Activated T-cell treated with anti-CD3 and anti-CD28 coated beads, Interleukin-2, amount 50 U/mL, for 24 hours (primary cell): ENCODE data around the gene ALK.

Experiments
- DNase-seq: peaks from one replicate; pipeline ENCODE4 v3.0.0-alpha.2; 2020
- H3K27ac Mint-ChIP-seq: 2 replicates; pipeline ENCODE4 v1.8.0; 2020; ENCODE audit warnings: mild to moderate bottlenecking, mixed read lengths
- H3K27me3 Mint-ChIP-seq: 2 replicates; pipeline ENCODE4 v1.8.0; 2020; ENCODE audit warnings: mixed read lengths
- H3K36me3 Mint-ChIP-seq: 2 replicates; pipeline ENCODE4 v1.8.0; 2020; ENCODE audit warnings: low read depth, mixed read lengths
- H3K4me1 Mint-ChIP-seq: 2 replicates; pipeline ENCODE4 v1.8.0; 2020; ENCODE audit warnings: low read depth, mixed read lengths
- H3K4me3 Mint-ChIP-seq: 2 replicates; pipeline ENCODE4 v1.8.0; 2020; ENCODE audit warnings: mild to moderate bottlenecking, moderate library complexity, mixed read lengths
- H3K9me3 Mint-ChIP-seq: 2 replicates; pipeline ENCODE4 v1.8.0; 2020; ENCODE audit warnings: mixed read lengths

ALK gene

DNA sequence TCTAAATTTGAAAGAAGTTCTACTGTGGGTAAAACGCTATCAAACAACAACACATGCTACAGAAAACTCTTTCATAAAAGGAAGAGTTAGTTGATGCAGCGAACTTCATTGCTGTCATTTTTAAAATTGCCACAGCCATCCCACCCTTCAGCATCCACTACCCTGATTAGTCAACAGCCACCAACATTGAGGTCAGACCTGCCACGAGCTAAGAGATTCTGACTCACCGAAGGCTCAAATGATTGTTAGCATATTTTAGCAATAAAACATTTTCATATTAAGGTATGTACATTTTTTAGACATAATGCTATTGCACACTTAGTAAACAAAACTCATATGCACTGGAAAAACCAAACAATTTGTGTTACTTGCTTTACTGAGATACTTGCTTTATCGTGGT is 459.1 kb downstream of the ALK start:
- no peaks in the 10 kb centered on the region for H3K9me3 Mint-ChIP-seq
- peaks cover 42% of the 10 kb centered on the region for H3K27me3 Mint-ChIP-seq
- no peak for DNase-seq
- H3K4me1 Mint-ChIP-seq: no peaks in the 10 kb centered on the region
- no peak overlapping the region for H3K27ac Mint-ChIP-seq
- no peak overlapping the region for H3K4me3 Mint-ChIP-seq
- no peaks in the 10 kb centered on the region for H3K36me3 Mint-ChIP-seq

DNA sequence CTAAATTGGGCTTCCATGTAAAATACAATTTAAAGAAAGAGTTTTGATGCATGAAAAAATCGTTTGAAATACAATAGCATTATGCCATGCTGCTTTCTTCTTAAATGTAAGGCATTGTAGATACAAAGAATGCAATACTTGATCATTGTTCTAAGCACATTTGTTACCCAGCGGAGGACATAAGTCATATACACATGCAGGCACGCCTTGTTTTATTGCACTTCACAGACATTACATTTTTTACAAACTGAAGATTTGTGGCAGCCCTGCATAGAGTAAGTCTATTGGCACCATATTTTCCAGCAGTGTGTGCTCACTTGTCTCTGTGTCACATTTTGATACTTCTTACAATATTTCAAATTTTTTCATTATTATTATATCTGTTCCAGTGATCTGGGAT is 461.2 kb downstream of the ALK start:
- H3K4me1 Mint-ChIP-seq: no peaks in the 10 kb centered on the region
- H3K4me3 Mint-ChIP-seq: no peak overlapping the region
- H3K27me3 Mint-ChIP-seq: peaks cover 47% of the 10 kb centered on the region
- H3K27ac Mint-ChIP-seq: no peak overlapping the region
- DNase-seq: no peak
- H3K36me3 Mint-ChIP-seq: no peaks in the 10 kb centered on the region
- no peaks in the 10 kb centered on the region for H3K9me3 Mint-ChIP-seq

DNA sequence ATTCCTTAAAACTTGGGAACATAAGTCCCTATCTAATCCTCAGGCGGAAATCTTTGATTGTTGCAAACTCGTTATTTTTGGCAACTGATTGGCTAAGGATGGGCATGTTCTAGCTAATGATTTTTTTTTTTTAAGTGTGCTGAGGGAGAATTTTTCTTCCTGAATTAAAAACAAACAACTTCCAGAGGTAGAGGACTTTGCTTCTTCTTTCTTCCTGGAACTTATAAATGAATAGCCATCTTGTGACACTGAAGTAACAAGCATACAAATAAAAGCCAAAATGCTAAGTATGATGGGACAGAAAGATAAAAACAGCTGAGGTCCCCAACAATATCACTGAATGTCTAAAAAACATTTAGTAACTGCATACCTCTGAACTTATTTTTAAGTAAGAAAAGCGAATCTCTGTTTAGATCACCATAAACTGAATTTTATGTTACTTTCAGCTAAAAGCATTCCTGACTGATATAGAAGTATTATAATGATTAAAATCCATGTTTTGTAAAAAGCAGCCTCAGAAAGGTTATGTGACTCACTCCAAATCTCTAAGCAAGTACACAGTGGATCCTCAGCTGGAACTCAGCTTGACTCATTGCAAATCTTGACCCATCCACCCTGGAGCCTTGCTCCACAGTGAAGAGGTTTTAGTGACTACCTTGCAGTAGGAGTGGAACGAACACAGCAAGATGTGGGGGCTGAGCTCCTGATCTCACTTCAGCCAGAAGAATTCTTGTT is 461.8 kb downstream of the ALK start:
- no peaks in the 10 kb centered on the region for H3K9me3 Mint-ChIP-seq
- no peaks in the 10 kb centered on the region for H3K36me3 Mint-ChIP-seq
- no peak for DNase-seq
- no peaks in the 10 kb centered on the region for H3K4me1 Mint-ChIP-seq
- peaks cover 47% of the 10 kb centered on the region for H3K27me3 Mint-ChIP-seq
- H3K27ac Mint-ChIP-seq: no peak overlapping the region
- H3K4me3 Mint-ChIP-seq: no peak overlapping the region

DNA sequence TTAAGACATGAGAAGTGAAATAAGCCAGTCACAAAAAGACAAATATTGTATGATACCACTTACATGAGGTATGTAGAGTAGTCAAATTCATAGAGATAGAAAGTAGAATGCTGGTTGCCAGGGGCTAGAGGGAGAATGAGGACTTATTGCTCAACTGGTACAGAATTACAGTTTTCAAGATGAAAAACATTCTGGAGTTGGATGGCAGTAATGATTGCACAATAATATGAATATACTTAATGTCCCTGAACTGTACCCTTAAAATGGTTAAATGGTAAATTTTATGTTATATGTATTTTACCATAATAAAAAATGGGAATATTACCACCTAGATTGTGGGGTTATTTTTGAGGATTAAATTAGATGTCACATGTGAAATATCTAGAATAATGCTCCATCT is 465.0 kb downstream of the ALK start:
- Mint-ChIP-seq H3K36me3 (no peaks in the 10 kb centered on the region), H3K27me3 (peaks cover 26% of the 10 kb centered on the region), H3K9me3 (no peaks in the 10 kb centered on the region), H3K4me1 (no peaks in the 10 kb centered on the region), H3K4me3 (no peak overlapping the region), H3K27ac (no peak overlapping the region)
- DNase-seq: no peak

DNA sequence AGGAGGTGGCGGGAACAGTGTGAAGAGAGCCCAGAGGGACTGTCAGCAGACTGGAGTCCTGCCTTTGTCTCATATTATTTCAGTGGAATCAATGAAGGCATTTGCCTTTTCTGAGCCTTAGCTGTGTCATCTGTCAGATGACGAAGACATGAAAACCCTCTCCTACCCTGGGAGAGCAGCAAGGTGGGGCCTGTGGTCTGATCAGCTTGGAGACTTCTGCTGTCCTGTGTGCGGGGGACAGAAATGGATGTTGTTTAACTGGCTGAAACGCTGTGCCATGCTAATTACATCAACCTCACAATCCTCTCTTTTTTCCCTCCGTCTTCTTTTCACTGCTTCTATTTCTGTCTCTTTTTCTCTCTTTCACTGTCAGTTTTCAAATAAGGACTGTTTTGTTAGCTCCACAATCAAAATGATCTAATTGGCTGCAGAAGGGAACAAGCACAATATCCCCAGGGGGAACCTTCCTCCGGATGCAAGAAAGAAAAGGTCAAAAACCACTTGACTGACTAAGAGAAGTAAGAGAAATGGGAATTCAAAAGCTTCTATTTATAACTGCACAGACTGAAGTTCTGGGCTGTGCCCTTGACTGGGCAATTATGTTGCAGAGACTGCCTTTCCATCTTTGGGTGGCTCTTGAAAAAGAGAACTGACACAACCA is 466.1 kb downstream of the ALK start:
- Mint-ChIP-seq H3K27me3 (peaks cover 19% of the 10 kb centered on the region), H3K4me1 (no peaks in the 10 kb centered on the region), H3K4me3 (no peak overlapping the region), H3K36me3 (no peaks in the 10 kb centered on the region), H3K27ac (no peak overlapping the region), H3K9me3 (no peaks in the 10 kb centered on the region)
- no peak for DNase-seq

DNA sequence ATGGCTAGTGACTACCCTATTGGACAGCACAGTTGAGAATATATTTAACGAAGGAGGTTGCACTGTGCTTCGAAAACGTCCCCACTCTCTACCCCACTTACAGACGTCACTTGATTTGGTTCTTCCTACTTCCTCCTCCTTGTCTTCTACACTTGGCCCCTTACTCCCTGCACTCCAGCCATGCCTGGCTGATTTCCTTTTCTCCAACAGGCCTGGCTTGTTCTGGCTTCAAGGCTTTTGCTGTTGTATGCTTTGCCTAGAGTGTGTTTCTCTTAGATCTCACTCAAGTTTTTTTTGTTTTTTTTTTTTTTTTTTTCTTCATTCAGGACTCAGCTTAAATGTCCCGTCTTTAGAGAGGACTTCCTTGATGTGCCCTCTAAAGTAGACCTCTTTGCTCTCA is 469.4 kb downstream of the ALK start:
- Mint-ChIP-seq H3K27me3 (peaks cover 18% of the 10 kb centered on the region), H3K9me3 (no peaks in the 10 kb centered on the region), H3K4me3 (no peak overlapping the region), H3K27ac (no peak overlapping the region), H3K36me3 (no peaks in the 10 kb centered on the region), H3K4me1 (no peaks in the 10 kb centered on the region)
- DNase-seq: no peak

DNA sequence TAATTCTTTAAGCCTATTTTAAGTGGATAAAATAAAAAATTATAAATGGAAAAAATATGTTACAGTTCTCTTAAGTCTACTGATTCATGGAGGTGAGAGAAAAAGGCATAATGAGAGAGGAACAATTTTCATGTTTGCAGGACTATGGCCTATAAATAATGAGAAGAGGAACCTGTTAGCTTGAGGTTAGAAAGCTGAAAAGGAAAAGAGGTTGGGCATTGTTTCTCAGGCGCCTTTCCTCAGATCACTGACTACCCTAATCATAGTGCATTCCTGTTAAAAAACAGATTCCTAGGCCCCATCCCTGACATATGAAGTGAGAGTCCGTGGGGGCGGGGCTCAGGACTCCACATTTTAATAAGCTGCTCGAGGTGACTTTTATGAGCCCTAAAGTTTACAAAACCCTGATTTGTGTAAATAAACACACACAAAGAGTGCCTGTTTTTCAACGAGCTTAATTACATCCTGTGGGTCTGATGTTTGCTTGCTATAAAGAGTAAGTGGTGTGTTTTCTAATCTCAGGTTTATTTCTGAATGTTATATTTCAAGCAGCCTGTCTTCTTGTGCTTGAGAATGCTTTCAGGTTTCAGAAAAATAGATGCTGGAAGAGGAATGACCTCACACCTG is 470.7 kb downstream of the ALK start:
- Mint-ChIP-seq H3K4me1 (no peaks in the 10 kb centered on the region), H3K9me3 (no peaks in the 10 kb centered on the region)

DNA sequence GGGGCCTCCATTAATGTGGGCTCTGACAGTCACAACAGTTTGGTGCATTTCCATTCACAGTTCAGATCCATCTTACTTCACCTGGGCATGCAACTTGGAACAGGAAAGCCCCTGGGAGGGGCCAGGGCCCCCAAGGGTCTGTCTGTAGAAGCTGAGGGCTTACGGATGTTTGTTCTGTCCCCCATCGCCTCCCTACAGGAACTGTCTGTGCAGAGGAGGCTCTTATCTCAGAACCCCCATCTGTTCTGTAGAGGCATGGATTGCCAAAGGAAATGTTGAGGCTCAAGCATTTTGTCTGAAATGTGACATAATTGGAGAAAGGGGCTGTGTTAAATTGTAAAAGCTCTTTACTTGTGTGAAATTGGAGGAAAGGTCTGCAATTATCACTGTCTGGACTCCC is 471.9 kb downstream of the ALK start:
- no peaks in the 10 kb centered on the region for H3K9me3 Mint-ChIP-seq
- no peak for DNase-seq
- no peaks in the 10 kb centered on the region for H3K36me3 Mint-ChIP-seq
- H3K27ac Mint-ChIP-seq: no peak overlapping the region
- peaks cover 9% of the 10 kb centered on the region for H3K27me3 Mint-ChIP-seq
- H3K4me3 Mint-ChIP-seq: no peak overlapping the region
- H3K4me1 Mint-ChIP-seq: no peaks in the 10 kb centered on the region

More for the DNA sequence above, 470.7 kb downstream of the ALK start:
- H3K27ac Mint-ChIP-seq: no peak overlapping the region
- no peak for DNase-seq
- H3K36me3 Mint-ChIP-seq: no peaks in the 10 kb centered on the region
- no peak overlapping the region for H3K4me3 Mint-ChIP-seq
- peaks cover 19% of the 10 kb centered on the region for H3K27me3 Mint-ChIP-seq

DNA sequence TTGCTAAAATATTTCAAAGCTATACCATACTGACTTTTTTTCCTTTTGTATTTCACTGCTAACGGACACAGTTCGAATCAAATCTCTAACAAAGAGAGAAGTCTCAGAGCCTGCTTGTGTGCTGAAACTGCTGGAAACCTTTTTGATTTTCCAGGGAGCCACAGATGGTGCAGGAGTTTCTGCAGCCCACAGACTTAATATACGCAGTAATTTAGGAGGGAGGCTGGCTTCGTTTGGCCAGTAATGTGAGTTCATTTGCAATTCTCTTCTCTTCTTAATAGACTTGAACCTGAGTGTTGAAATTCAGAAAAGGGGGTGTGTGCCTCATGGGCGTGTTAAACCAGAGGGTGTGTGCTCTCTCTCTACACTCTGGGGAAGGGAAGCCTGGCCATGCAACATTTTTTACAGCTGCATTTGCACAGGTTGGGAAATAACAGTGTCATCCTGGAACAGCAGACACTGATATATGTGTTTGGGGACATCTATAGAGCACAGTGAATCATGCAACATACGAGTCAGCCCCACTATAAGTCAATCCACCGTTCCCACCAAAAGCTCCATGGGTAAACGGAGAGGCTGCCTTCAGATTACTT is 473.2 kb downstream of the ALK start:
- Mint-ChIP-seq H3K27me3 (peaks cover 9% of the 10 kb centered on the region), H3K4me3 (no peak overlapping the region), H3K9me3 (no peaks in the 10 kb centered on the region), H3K4me1 (no peaks in the 10 kb centered on the region), H3K27ac (no peak overlapping the region), H3K36me3 (no peaks in the 10 kb centered on the region)
- no peak for DNase-seq

DNA sequence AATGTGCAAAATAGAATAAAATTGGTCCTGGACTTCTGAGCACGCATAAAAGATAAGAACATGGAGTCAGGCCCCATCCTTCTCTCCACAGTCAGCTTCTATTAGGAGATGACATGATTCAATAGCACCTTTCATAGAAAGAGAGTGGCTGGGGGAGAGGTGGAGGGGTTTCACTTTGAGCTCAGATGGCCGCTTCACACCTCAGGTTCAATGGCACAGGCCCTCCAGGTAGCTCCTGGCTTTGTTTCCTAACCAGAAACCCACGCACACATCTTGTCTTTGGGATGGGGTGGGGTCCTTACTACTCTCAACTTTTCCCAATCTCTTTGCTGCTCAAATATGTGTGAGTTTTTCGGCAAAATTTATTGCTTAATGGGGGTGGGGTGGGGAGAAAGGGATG is 473.9 kb downstream of the ALK start:
- DNase-seq: no peak
- Mint-ChIP-seq H3K36me3 (no peaks in the 10 kb centered on the region), H3K9me3 (no peaks in the 10 kb centered on the region), H3K27me3 (peaks cover 15% of the 10 kb centered on the region), H3K4me1 (no peaks in the 10 kb centered on the region), H3K27ac (no peak overlapping the region), H3K4me3 (no peak overlapping the region)

DNA sequence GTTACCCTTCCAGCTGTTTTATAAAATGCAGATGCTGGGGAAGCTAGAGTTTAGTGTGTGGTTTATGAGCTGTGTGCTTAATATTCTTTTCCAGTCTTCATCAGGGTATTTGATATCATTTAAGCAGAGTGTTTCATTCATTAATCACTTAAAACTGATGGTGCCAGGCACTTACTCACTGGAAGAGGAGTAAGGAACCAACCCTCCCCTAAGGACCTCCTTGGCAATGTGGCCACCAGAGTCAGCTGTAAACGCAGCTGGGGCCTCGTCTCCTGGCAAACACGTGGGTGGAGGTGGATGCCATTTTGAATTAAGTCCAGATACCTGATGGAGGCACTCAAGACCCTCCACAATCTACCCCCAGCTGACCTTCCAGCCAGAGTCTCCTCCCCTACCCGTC is 474.5 kb downstream of the ALK start:
- Mint-ChIP-seq H3K36me3 (no peaks in the 10 kb centered on the region), H3K27me3 (peaks cover 20% of the 10 kb centered on the region), H3K4me3 (no peak overlapping the region), H3K4me1 (no peaks in the 10 kb centered on the region), H3K27ac (no peak overlapping the region), H3K9me3 (no peaks in the 10 kb centered on the region)
- DNase-seq: no peak

DNA sequence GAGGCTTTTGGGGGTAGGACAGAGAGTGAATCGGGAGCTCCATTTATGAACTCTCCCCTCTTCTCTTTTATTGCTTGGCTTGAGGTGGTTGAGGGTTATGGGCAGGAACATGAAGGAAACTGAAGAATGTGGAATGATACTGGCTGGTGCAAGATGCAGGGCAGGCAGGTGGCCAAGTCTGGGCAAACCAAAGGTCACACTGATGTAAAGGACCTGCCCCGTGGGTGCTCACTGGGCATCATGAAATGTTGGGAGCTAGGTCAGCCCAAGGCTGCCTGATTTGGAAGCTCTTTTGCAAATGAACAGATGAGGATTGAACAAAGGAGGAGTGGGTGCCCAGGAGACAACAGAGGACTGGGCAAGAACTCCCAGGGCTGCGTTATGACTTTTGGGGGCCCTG is 477.2 kb downstream of the ALK start:
- Mint-ChIP-seq H3K36me3 (no peaks in the 10 kb centered on the region), H3K4me3 (no peak overlapping the region), H3K4me1 (no peaks in the 10 kb centered on the region), H3K9me3 (no peaks in the 10 kb centered on the region), H3K27me3 (peaks cover 30% of the 10 kb centered on the region), H3K27ac (no peak overlapping the region)
- no peak for DNase-seq

DNA sequence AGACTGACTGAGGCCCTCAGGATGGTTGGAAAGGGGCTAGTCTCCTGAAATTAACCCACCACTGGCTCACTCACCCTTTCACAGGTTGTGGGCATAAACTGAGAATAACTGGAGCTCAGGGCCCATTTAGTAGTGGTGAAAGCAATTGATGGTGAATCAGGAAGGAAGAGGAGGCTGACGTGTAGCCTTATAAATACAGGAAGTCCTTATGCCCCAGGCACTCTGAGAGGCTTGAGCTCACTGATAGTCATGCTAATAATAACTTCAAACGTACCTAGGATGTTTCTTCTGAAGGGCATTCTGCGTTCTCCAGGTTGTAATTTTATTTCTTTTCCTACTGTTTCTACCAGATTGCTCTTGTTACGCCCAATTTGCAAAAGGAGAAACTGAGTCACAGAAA is 477.8 kb downstream of the ALK start:
- Mint-ChIP-seq H3K4me3 (no peak overlapping the region), H3K4me1 (no peaks in the 10 kb centered on the region), H3K9me3 (no peaks in the 10 kb centered on the region), H3K27ac (no peak overlapping the region), H3K27me3 (peaks cover 30% of the 10 kb centered on the region), H3K36me3 (no peaks in the 10 kb centered on the region)
- no peak for DNase-seq

DNA sequence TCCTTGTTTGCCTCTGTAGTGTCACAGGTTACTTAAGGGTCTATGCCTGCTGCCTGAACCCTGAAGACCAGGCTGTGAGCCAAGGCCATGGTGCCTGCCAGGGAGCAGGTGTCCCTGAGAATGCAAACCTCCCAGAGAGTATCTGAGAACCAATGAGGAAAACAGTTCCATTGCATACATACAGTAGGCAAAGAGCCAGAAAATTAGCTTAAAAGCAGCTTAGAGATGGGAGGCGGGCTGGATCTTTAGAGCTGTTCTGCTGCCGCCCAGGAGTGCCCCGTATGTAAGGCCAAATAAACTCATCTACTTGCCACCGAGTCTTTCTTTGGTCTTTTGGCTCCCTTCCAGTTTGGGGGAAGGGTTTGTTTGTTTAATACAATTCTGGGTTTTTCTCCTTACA is 478.2 kb downstream of the ALK start:
- Mint-ChIP-seq H3K4me3 (no peak overlapping the region), H3K27me3 (peaks cover 27% of the 10 kb centered on the region), H3K9me3 (no peaks in the 10 kb centered on the region), H3K27ac (no peak overlapping the region), H3K36me3 (no peaks in the 10 kb centered on the region), H3K4me1 (no peaks in the 10 kb centered on the region)
- DNase-seq: no peak
